A549 (cell line): ENCODE data around the gene CH25H. TPM values are rescaled to one million over a fixed set of nuclear protein-coding genes. Genes with fewer than 3 reads are reported as not detected.
"Not testable (repeated sequence)": the region's sequence is repeated elsewhere in the genome, so short reads cannot be mapped to it uniquely, and the experiment has no call there.

Experiments
- ATAC-seq, 2 experiments: fragments of 200-7000 bp in 1 of 2; fragments of >200 bp in 1 of 2; cut with Nextera tagmentation in 1 of 2; cut with Tn5 transposase in 1 of 2; 3 replicates each; pipeline versions ENCODE4 v1.8.0 to v1.9.1; 2018 to 2020; ENCODE audit warnings: mild to moderate bottlenecking in 1 of 2, moderate library complexity in 1 of 2
- CTCF ChIA-PET: fragments of 300-600 bp; sonication (Branson Sonifier 250); formaldehyde crosslinking; extraction: SDS; loops from one replicate; lab custom pipeline; 2021; ENCODE audit warnings: antibody characterized with exemption, inconsistent platforms; lab: Yijun Ruan, JAX
- POLR2A ChIA-PET: fragments of 350-600 bp; formaldehyde crosslinking; extraction: SDS; loops from one replicate; lab custom pipeline; 2021; ENCODE audit warnings: antibody characterized with exemption, inconsistent platforms; lab: Yijun Ruan, JAX
- DNase-seq, 2 experiments: peaks; one replicate each; pipeline versions ENCODE4 v3.0.0 to v3.0.0-alpha.2; 2011 to 2016; ENCODE audit warnings: low read depth in 1 of 2, low spot score in 1 of 2
- FAIRE-seq: peaks from 2 replicates; lab custom pipeline; 2011; peaks lifted over from hg19 to GRCh38; lab: Jason Lieb, UNC
- H3K27ac ChIP-seq, 2 experiments: fragments of >200 bp; sonication (Bioruptor Twin); formaldehyde crosslinking; 3 replicates each; pipeline ENCODE4 v1.5.1; 2016 to 2017
- H3K4me1 ChIP-seq: fragments of >200 bp; sonication (Bioruptor Twin); formaldehyde crosslinking; 3 replicates; pipeline ENCODE4 v1.6.1; 2016
- H3K4me2 ChIP-seq: fragments of >200 bp; sonication (Bioruptor Twin); formaldehyde crosslinking; 3 replicates; pipeline ENCODE4 v1.6.1; 2016
- H3K4me3 ChIP-seq: fragments of >200 bp; sonication (Bioruptor Twin); formaldehyde crosslinking; 3 replicates; pipeline ENCODE4 v1.5.1; 2016
- H3K9me3 ChIP-seq: fragments of >200 bp; sonication (Bioruptor Twin); formaldehyde crosslinking; 3 replicates; pipeline ENCODE4 v1.6.1; 2016
- E2F6 ChIP-seq: IDR thresholded peaks from 2 replicates; pipeline ENCODE4 v1.6.1; 2012; ENCODE audit warnings: low read depth, borderline replicate concordance
- EHMT2 ChIP-seq: fragments of 200-600 bp; sonication (generic); IDR thresholded peaks from 2 replicates; pipeline ENCODE4 v1.6.1; 2016; ENCODE audit warnings: antibody characterized with exemption, low read depth, mild to moderate bottlenecking, moderate library complexity
- EP300 ChIP-seq, 2 experiments: fragments of >200 bp; sonication (Bioruptor Twin); formaldehyde crosslinking; IDR thresholded peaks; 2 replicates in 1 of 2; 3 replicates in 1 of 2; pipeline ENCODE4 v1.6.1; 2016 to 2017
- GATA3 ChIP-seq: IDR thresholded peaks from 2 replicates; pipeline ENCODE4 v1.6.1; 2012; ENCODE audit warnings: borderline replicate concordance
- HEYL ChIP-seq: fragments of 250-450 bp; sonication (Bioruptor Pico); IDR thresholded peaks from 2 replicates; pipeline ENCODE4 v1.8.0; 2021; ENCODE audit warnings: mild to moderate bottlenecking, moderate library complexity
- HOXA7 ChIP-seq: fragments of 250-450 bp; sonication (Bioruptor Pico); IDR thresholded peaks from 2 replicates; pipeline ENCODE4 v1.5.0; 2020; ENCODE audit warnings: mild to moderate bottlenecking, moderate library complexity
- JUNB ChIP-seq: fragments of >200 bp; sonication (Bioruptor Twin); formaldehyde crosslinking; IDR thresholded peaks from 2 replicates; pipeline ENCODE4 v1.6.1; 2016
- KDM5A ChIP-seq: fragments of 200-600 bp; sonication (generic); IDR thresholded peaks from 2 replicates; pipeline ENCODE4 v1.6.1; 2016; ENCODE audit warnings: antibody characterized with exemption, mild to moderate bottlenecking
- MAZ ChIP-seq: fragments of 150-350 bp; IDR thresholded peaks from 2 replicates; pipeline ENCODE4 v1.6.1; 2014; ENCODE audit warnings: antibody characterized with exemption, low read depth, low read length, borderline replicate concordance
- MYC ChIP-seq: IDR thresholded peaks from 2 replicates; pipeline ENCODE4 v1.6.1; 2012; ENCODE audit warnings: mild to moderate bottlenecking, inconsistent platforms, low read length, improper control_type of control experiment, borderline replicate concordance
- NFE2L2 ChIP-seq: fragments of 150-350 bp; conservative IDR thresholded peaks from 2 replicates; pipeline ENCODE4 v1.6.1; 2014; ENCODE audit warnings: low read length
- NPAS2 ChIP-seq: fragments of 250-450 bp; sonication (Bioruptor Pico); IDR thresholded peaks from 2 replicates; pipeline ENCODE4 v1.8.0; 2022; ENCODE audit warnings: mild to moderate bottlenecking, moderate library complexity, borderline replicate concordance
- NR3C1 ChIP-seq: fragments of >200 bp; sonication (Bioruptor Twin); formaldehyde crosslinking; IDR thresholded peaks from 3 replicates; pipeline ENCODE4 v1.6.1; 2017
- RFX5 ChIP-seq: fragments of 450-650 bp; IDR thresholded peaks from 2 replicates; pipeline ENCODE4 v1.7.1; 2014; ENCODE audit warnings: antibody characterized with exemption, mild to moderate bottlenecking, moderate library complexity
- RNF2 ChIP-seq: fragments of 200-600 bp; sonication (generic); IDR thresholded peaks from 2 replicates; pipeline ENCODE4 v1.6.1; 2016; ENCODE audit warnings: low read depth, mild to moderate bottlenecking, antibody characterized with exemption, moderate library complexity, borderline replicate concordance
- SMC3 ChIP-seq: fragments of >200 bp; sonication (Bioruptor Twin); formaldehyde crosslinking; IDR thresholded peaks from 3 replicates; pipeline ENCODE4 v1.6.1; 2018; ENCODE audit warnings: inconsistent platforms
- SREBF2 ChIP-seq: fragments of 450-650 bp; IDR thresholded peaks from 2 replicates; pipeline ENCODE4 v1.6.1; 2014; ENCODE audit warnings: mild to moderate bottlenecking, moderate library complexity
- TFCP2L1 ChIP-seq: fragments of 250-450 bp; sonication (Bioruptor Pico); IDR thresholded peaks from 2 replicates; pipeline ENCODE4 v1.5.0; 2021; ENCODE audit warnings: mild to moderate bottlenecking
- ZSCAN20 ChIP-seq: fragments of 250-450 bp; sonication (Bioruptor Pico); IDR thresholded peaks from 2 replicates; pipeline ENCODE4 v1.8.0; 2022; ENCODE audit warnings: mild to moderate bottlenecking, moderate library complexity
- WGBS: methylation state at CpG from one replicate; pipeline ENCODE4 v1.1.6; 2017; ENCODE audit errors: missing lambda C conversion rate; 5-methylcytosine and 5-hydroxymethylcytosine counted together
- polyA minus RNA-seq: library from RNA; depleted of rRNA, polyadenylated mRNA; stranded (reverse); fragments of >200 nt; gene quantifications from 2 replicates; pipeline ENCODE4 v1.2.3, GENCODE V29; 2011; rRNA and poly(A)+ RNA removed
- polyA plus RNA-seq, 4 experiments: library from polyadenylated mRNA; depleted of rRNA in 3 of 4; stranded (reverse); fragments of >200 nt; fragmentation: RNase III in 1 of 4; extraction: RNeasy Plus Mini Kit Qiagen cat#74134 plus additional on column Dnase treatment in 1 of 4; gene quantifications; 2 replicates in 3 of 4; 3 replicates in 1 of 4; pipeline ENCODE4 v1.2.3, GENCODE V29; 2011 to 2017
- TF ChIP-seq, protein P1 (sequence below): IDR thresholded peaks from 2 replicates; pipeline ENCODE4 v1.6.1; 2012
- TF ChIP-seq, protein P2 (sequence below): fragments of 150-350 bp; IDR thresholded peaks from 2 replicates; pipeline ENCODE4 v1.6.1; 2014; ENCODE audit warnings: low read depth, mild to moderate bottlenecking, low read length

CH25H gene, protein sequence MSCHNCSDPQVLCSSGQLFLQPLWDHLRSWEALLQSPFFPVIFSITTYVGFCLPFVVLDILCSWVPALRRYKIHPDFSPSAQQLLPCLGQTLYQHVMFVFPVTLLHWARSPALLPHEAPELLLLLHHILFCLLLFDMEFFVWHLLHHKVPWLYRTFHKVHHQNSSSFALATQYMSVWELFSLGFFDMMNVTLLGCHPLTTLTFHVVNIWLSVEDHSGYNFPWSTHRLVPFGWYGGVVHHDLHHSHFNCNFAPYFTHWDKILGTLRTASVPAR
- polyA plus RNA-seq (2011; rRNA removed) (0.05 TPM in 1 of 2 replicates, not detected in the other), polyA plus RNA-seq (2017; fragmentation: RNase III; extraction: RNeasy Plus Mini Kit Qiagen cat#74134 plus additional on column Dnase treatment) (not detected in 3 replicates), polyA minus RNA-seq (not detected in 2 replicates)
- 0.03 TPM in 1 of 2 replicates, not detected in the other for polyA plus RNA-seq (2012; cell fraction: cytosol; rRNA removed)
- not detected in 2 replicates for polyA plus RNA-seq (2012; cell fraction: nucleus; rRNA removed)

- H3K4me3 ChIP-seq, result peak within 1 kb of the TSS; percentile 49
- POLR2A ChIA-PET, result interaction anchor here (1.1 kb wide), 1 partner anchor 216 kb away, joined by 6 read pairs; the partner anchor contains the start of gene FAS
- peak; percentile 39 to 46 for DNase-seq
Measured at GRCh38 chr10:89207181-89207800, at the start of gene CH25H. Gene CH25H, minus strand, starts transcription at chr10:89207317. Its CDS starts 25 bp downstream, at chr10:89207292.

GRCh38 chr10:89256340-89256739, 49.2 kb upstream of the CH25H start:
- ATAC-seq (no peak), FAIRE-seq (no peak), DNase-seq (no peak)
- TF ChIP-seq TFCP2L1 (CRISPR knock-in tag), result no peak
- no peak for TF ChIP-seq JUNB
- no peak for TF ChIP-seq NFE2L2
- no peak for TF ChIP-seq NPAS2 (CRISPR knock-in tag)
- no peak for TF ChIP-seq HEYL (CRISPR knock-in tag)
- TF ChIP-seq KDM5A, result no peak
- no peak for TF ChIP-seq SREBF2
- Histone ChIP-seq H3K9me3 (0 out of 3 replicates have a peak, but pooled peaks cover 4% of the 10 kb centered on the region), H3K4me2 (no peak overlapping the region), H3K27ac (no peak overlapping the region), H3K4me3 (no peak overlapping the region), H3K4me1 (peaks cover 9% of the 10 kb centered on the region)
- ChIA-PET CTCF (interaction anchor here (1.0 to 1.4 kb wide), 3 partner anchors 113 to 134 kb away, joined by 4 to 8 read pairs (median 4); no protein-coding TSS in a partner anchor), POLR2A (no interaction called here)
- 49% methylated on average over 3 of the region's 3 CpGs for WGBS

More at GRCh38 chr10:89207181-89207800, at the start of gene CH25H:
- TF ChIP-seq, protein P1, sequence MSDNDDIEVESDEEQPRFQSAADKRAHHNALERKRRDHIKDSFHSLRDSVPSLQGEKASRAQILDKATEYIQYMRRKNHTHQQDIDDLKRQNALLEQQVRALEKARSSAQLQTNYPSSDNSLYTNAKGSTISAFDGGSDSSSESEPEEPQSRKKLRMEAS, result 0 out of 2 replicates have a peak, but pooled peaks have one; percentile 34
- TF ChIP-seq E2F6 (0 out of 2 replicates have a peak, but pooled peaks have one; percentile 29), RNF2 (0 out of 2 replicates have a peak, but pooled peaks have one; percentile 13), MAZ (no peak)
- no peak for FAIRE-seq
- ATAC-seq, result peak; percentile 86 to 88
- WGBS, result 6% methylated on average over 28 of the region's 28 CpGs
- no peaks in the 10 kb centered on the region for H3K9me3 ChIP-seq
- CTCF ChIA-PET, result interaction anchor here (0.5 to 7.9 kb wide), 10 partner anchors 7 to 371 kb away, joined by 3 to 82 read pairs (median 4); no protein-coding TSS in a partner anchor
- H3K4me2 ChIP-seq, result peak within 1 kb of the TSS; percentile 100
- peaks cover 7% of the 10 kb centered on the region; the same call in 1 of the 3 replicates for H3K4me1 ChIP-seq
- peak within 1 kb of the TSS; percentile 21 to 34; a peak in 2 of 6 replicates for H3K27ac ChIP-seq

- CTCF ChIA-PET, result interaction anchor here (1.0 to 1.4 kb wide), 3 partner anchors 113 to 134 kb away, joined by 4 to 8 read pairs (median 4); no protein-coding TSS in a partner anchor
- POLR2A ChIA-PET, result no interaction called here
- Histone ChIP-seq H3K4me2 (no peak overlapping the region), H3K9me3 (0 out of 3 replicates have a peak, but pooled peaks cover 4% of the 10 kb centered on the region), H3K4me3 (no peak overlapping the region), H3K27ac (no peak overlapping the region), H3K4me1 (peaks cover 6% of the 10 kb centered on the region)
- ATAC-seq (no peak), DNase-seq (no peak), FAIRE-seq (no peak)
- no peak for TF ChIP-seq SMC3
- no peak for TF ChIP-seq HOXA7 (CRISPR knock-in tag)
- TF ChIP-seq RFX5, result no peak
- no peak for TF ChIP-seq GATA3
- TF ChIP-seq RNF2, result no peak
- TF ChIP-seq EP300 (IDR thresholded peaks at IDR 0.05), result no peak
- TF ChIP-seq ZSCAN20 (CRISPR knock-in tag), result no peak
- TF ChIP-seq, protein P2, sequence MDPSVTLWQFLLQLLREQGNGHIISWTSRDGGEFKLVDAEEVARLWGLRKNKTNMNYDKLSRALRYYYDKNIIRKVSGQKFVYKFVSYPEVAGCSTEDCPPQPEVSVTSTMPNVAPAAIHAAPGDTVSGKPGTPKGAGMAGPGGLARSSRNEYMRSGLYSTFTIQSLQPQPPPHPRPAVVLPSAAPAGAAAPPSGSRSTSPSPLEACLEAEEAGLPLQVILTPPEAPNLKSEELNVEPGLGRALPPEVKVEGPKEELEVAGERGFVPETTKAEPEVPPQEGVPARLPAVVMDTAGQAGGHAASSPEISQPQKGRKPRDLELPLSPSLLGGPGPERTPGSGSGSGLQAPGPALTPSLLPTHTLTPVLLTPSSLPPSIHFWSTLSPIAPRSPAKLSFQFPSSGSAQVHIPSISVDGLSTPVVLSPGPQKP, result no peak
- TF ChIP-seq MYC, result no peak
- TF ChIP-seq EHMT2, result no peak
- TF ChIP-seq NR3C1, result no peak
Measured at GRCh38 chr10:89255793-89256192, 48.7 kb upstream of the CH25H start.

DNA sequence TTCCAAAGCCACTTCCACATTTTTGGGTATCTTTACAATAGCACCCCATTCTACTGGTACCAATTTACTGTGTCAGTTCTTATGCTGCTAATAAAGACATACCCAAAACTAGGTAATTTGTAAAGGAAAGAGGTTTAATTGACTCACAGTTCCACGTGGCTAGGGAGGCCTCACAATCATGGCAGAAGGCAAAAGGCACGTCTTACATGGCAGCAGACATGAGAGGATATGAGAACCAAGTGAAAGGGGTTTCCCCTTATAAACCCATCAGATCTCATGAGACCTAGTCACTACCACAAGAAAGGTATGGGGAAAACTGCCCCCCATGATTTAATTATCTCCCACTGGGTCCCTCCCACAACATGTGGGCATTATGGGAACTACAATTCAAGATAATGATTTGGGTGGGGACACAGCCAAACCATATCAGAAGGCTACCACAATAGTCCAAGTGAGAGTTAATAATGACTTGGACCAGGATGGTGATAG, 48.0 kb upstream of the CH25H start:
- CTCF ChIA-PET, result interaction anchor here (1.4 kb wide), 2 partner anchors 114 to 115 kb away, joined by 4 read pairs; no protein-coding TSS in a partner anchor
- 34% methylated on average over 2 of the region's 2 CpGs for WGBS
- H3K4me2 ChIP-seq, ATAC-seq, H3K27ac ChIP-seq, FAIRE-seq, DNase-seq, H3K9me3 ChIP-seq, POLR2A ChIA-PET, H3K4me1 ChIP-seq, H3K4me3 ChIP-seq: not testable (repeated sequence)
